Right lobe of liver (tissue), 4 donors: ENCODE measurements around the gene IRGC.

ENCODE experiments used
- POLR2A ChIP-seq: fragments of 450-650 bp; IDR thresholded peaks from one replicate; pipeline ENCODE4 v1.6.1; 2017; ENCODE audit warnings: antibody characterized with exemption, mild to moderate bottlenecking
- TF ChIP-seq, protein P1 (sequence below), 4 donors: fragments of 200-600 bp in 3 of 4; fragments of 450-650 bp in 1 of 4; IDR thresholded peaks; one replicate each; pipeline versions ENCODE4 v1.5.1 to v1.8.0; 2016 to 2022; ENCODE audit warnings: antibody characterized with exemption in 4 of 4, mild to moderate bottlenecking in 2 of 4
- donor health status: DM: no; HTN: no; CAD: no.
- donor health status: DM: no; HTN: no; CAD: no.
- donor health status: DM: no; HTN: yes; CAD: no.

DNA sequence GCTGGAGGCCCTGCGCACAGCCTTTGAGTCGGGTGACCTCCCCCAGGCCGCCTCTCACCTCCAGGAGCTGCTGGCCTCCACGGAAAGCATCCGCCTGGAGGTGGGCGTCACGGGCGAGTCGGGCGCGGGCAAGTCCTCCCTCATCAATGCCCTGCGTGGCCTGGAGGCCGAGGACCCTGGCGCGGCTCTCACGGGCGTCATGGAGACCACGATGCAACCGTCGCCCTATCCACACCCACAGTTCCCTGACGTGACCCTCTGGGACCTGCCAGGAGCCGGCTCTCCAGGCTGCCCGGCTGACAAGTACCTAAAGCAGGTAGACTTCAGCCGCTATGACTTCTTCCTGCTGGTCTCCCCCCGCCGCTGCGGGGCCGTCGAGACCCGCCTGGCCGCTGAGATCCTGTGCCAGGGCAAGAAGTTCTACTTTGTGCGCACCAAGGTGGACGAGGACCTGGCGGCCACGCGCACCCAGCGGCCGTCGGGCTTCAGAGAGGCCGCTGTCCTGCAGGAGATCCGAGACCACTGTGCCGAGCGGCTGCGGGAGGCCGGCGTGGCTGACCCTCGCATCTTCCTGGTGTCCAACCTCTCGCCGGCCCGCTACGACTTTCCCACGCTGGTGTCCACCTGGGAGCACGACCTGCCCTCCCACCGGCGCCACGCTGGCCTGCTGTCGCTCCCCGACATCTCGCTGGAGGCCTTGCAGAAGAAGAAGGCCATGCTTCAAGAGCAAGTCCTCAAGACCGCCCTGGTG is 2.9 kb downstream of the IRGC start:
- TF ChIP-seq, protein P1, sequence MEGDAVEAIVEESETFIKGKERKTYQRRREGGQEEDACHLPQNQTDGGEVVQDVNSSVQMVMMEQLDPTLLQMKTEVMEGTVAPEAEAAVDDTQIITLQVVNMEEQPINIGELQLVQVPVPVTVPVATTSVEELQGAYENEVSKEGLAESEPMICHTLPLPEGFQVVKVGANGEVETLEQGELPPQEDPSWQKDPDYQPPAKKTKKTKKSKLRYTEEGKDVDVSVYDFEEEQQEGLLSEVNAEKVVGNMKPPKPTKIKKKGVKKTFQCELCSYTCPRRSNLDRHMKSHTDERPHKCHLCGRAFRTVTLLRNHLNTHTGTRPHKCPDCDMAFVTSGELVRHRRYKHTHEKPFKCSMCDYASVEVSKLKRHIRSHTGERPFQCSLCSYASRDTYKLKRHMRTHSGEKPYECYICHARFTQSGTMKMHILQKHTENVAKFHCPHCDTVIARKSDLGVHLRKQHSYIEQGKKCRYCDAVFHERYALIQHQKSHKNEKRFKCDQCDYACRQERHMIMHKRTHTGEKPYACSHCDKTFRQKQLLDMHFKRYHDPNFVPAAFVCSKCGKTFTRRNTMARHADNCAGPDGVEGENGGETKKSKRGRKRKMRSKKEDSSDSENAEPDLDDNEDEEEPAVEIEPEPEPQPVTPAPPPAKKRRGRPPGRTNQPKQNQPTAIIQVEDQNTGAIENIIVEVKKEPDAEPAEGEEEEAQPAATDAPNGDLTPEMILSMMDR (IDR thresholded peaks at IDR 0.05) = no peak
- TF ChIP-seq POLR2A = no peak
